ENCODE results near the gene MEAF6.

DNA sequence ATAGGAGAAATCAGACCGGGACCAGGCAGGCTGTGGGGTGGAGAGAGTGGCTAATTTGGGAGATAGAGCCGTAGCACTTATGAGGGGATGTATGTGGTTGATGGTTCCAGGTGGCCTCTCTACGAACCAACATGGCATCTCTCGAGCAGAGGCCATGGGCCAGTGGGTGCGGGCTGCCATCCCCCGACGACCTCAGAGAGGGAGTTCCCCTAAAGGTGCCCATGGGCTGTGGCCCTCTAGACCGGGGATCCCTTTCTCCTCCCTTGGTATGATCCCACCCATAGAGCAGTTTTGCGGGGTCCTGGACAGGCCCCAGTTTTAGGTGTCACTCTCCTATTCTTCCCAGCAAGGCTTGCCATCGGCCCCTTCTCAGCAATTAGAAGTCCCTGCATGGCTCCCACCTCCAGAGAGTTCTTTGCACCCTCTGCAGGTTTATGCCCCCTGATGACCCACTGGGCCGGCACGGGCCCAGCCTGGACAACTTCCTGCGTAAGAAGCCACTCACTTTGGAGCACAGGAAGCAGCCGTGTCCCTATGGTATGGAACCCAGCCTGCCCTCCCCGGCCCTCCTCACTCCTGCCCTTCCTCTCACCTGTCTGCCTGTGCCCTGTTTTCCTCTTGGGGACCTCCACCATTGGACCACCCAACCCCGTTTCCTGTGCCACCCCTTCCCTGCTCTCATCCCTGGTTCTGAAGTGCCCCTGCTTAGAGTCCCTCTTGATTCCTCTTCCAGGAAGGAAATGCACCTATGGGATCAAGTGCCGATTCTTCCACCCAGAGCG, 32.4 kb downstream of the MEAF6 start:
- TF ChIP-seq POLR2AphosphoS5 (IDR thresholded peaks at IDR 0.05) (no peak), CTCF (IDR thresholded peaks at IDR 0.05) (no peak)
